Small intestine (tissue), 7 donors: ENCODE data around the gene FBXO48. TPM values are rescaled to one million over a fixed set of nuclear protein-coding genes. Genes with fewer than 3 reads are reported as not detected.
A peak's percentile ranks its signal among the peaks of the same experiment; 100 is the strongest.

Experiments used
- DNase-seq, 2 donors: peaks; one replicate each; pipeline versions ENCODE4 v3.0.0 to v3.0.0-alpha.2; 2013
- FAIRE-seq: peaks from 2 replicates; lab custom pipeline; 2012; peaks lifted over from hg19 to GRCh38; lab: Jason Lieb, UNC
- H3K27ac ChIP-seq, 3 donors: one replicate each; pipeline ENCODE4 v1.5.1; 2013; ENCODE audit warnings: low read length in 2 of 3, mild to moderate bottlenecking in 2 of 3, control low read depth in 1 of 3, inconsistent platforms in 1 of 3, low read depth in 1 of 3, moderate library complexity in 1 of 3
- H3K27me3 ChIP-seq, 3 donors: one replicate each; pipeline ENCODE4 v1.6.1; 2013; ENCODE audit warnings: low read length in 3 of 3, inconsistent platforms in 1 of 3; ENCODE audit not compliant: control insufficient read depth in 3 of 3, insufficient read depth in 3 of 3
- H3K36me3 ChIP-seq, 3 donors: one replicate each; pipeline ENCODE4 v1.6.1; 2013; ENCODE audit warnings: low read length in 3 of 3, inconsistent platforms in 1 of 3, low read depth in 1 of 3, mild to moderate bottlenecking in 1 of 3, moderate library complexity in 1 of 3; ENCODE audit not compliant: control insufficient read depth in 3 of 3, insufficient read depth in 2 of 3
- H3K4me1 ChIP-seq, 3 donors: one replicate each; pipeline ENCODE4 v1.6.1; 2013; ENCODE audit warnings: low read length in 2 of 3, inconsistent platforms in 1 of 3, low read depth in 1 of 3, mild to moderate bottlenecking in 1 of 3, moderate library complexity in 1 of 3; ENCODE audit not compliant: control insufficient read depth in 3 of 3, insufficient read depth in 2 of 3
- H3K4me3 ChIP-seq, 3 donors: one replicate each; pipeline ENCODE4 v1.5.1; 2013; ENCODE audit warnings: low read length in 3 of 3, control low read depth in 1 of 3, inconsistent platforms in 1 of 3, low read depth in 1 of 3, mild to moderate bottlenecking in 1 of 3, moderate library complexity in 1 of 3
- H3K9me3 ChIP-seq, 2 donors: one replicate each; pipeline ENCODE4 v1.6.1; 2013; ENCODE audit warnings: low read depth in 1 of 2, low read length in 1 of 2; ENCODE audit not compliant: control insufficient read depth in 2 of 2, insufficient read depth in 1 of 2
- WGBS, 3 donors: extraction: QIAGEN DNeasy Blood & Tissue Kit; methylation state at CpG; one replicate each; pipeline ENCODE4 v1.1.7; 2013; 5-methylcytosine and 5-hydroxymethylcytosine counted together
- polyA plus RNA-seq, 4 donors: library from polyadenylated mRNA; stranded (reverse) in 3 of 4; unstranded in 1 of 4; fragments of 200-250 nt in 3 of 4; fragments of 120-200 nt in 1 of 4; gene quantifications; one replicate each; pipeline versions ENCODE4 v1.2.1 to v1.2.3, GENCODE V29; 2013
- donor health status: healthy with polysubstance abuse.
- donor health status: control.
- donor health status: control.
- donor health status: Bipolar disorder and iron deficiency.
- donor health status: healthy.

Gene FBXO48
- polyA plus RNA-seq, 4 donors = 0.78 to 2.6 (median 1.7) TPM

- Histone ChIP-seq H3K27ac (peak overlapping the region; percentile 43 to 73 (median 73)), H3K27me3 (no peaks in the 10 kb centered on the region), H3K9me3 (no peaks in the 10 kb centered on the region), H3K4me1 (peaks cover 0 to 4% (median 2%) of the 10 kb centered on the region in 3 donors), H3K36me3 (no peaks in the 10 kb centered on the region), H3K4me3 (peak overlapping the region; percentile 46 to 74 (median 71))
- DNase-seq (peak; percentile 27 to 42), FAIRE-seq (no peak)
- WGBS, 3 donors = 4 to 6% (median 4%) methylated on average over 11 of the region's 11 CpGs
These were observed 725 bp downstream of the FBXO48 start for GRCh38 chr2:68466361-68466777.

DNA sequence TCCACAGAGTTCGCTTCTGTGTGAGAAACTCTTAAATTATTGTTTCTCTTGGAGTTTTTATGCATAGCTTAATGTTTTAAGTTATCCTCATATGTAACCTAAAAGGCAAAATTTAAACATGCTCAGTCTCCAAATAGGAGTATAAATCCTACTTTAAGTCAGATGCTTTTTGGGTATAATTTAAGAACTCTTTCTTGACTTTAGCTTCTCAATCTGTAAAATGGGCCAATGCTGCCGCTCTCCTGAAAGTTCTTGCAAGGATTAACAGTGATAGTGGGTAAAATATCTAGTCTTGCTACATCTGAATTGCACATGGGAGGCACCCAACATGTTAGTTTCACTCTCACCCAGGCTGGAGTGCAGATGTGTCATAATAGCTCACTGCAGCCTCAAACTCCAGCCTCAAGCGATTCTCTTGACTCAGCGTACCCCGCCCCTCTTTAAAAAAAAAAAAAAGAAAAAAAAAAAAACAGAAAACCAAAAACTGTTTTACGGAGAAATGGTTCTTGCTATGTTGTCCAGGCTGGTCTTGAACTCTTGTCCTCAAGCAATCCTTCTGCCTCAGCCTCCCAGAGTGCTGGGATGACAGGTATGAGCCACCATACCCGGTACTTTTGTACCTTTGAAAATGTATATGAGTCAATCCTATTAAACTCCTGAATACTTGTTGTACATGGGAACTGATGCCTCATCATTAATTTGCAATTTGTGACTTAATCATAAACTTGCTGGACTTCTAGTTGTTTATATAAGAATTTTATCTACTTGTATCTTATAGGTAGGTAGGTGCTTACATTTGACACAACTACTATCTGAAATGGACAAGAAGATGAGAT lies 1.8 kb downstream of the FBXO48 start:
- no peaks in the 10 kb centered on the region for H3K9me3 ChIP-seq
- H3K4me3 ChIP-seq = no peak overlapping the region
- DNase-seq = no peak
- no peaks in the 10 kb centered on the region for H3K36me3 ChIP-seq
- peaks cover 0 to 4% (median 2%) of the 10 kb centered on the region in 3 donors for H3K4me1 ChIP-seq
- FAIRE-seq = no peak
- 76 to 86% (median 80%) methylated on average over 7 of the region's 7 CpGs for WGBS, 3 donors
- no peaks in the 10 kb centered on the region for H3K27me3 ChIP-seq
- H3K27ac ChIP-seq = no peak overlapping the region

GRCh38 chr2:68464651-68465050 lies 2.4 kb downstream of the FBXO48 start:
- Histone ChIP-seq H3K4me3 (no peak overlapping the region), H3K4me1 (peaks cover 0 to 4% (median 2%) of the 10 kb centered on the region in 3 donors), H3K27me3 (no peaks in the 10 kb centered on the region), H3K27ac (no peak overlapping the region), H3K36me3 (no peaks in the 10 kb centered on the region), H3K9me3 (no peaks in the 10 kb centered on the region)
- WGBS, 3 donors = 85 to 93% (median 90%) methylated on average over 5 of the region's 5 CpGs
- FAIRE-seq = no peak
- no peak for DNase-seq

DNA sequence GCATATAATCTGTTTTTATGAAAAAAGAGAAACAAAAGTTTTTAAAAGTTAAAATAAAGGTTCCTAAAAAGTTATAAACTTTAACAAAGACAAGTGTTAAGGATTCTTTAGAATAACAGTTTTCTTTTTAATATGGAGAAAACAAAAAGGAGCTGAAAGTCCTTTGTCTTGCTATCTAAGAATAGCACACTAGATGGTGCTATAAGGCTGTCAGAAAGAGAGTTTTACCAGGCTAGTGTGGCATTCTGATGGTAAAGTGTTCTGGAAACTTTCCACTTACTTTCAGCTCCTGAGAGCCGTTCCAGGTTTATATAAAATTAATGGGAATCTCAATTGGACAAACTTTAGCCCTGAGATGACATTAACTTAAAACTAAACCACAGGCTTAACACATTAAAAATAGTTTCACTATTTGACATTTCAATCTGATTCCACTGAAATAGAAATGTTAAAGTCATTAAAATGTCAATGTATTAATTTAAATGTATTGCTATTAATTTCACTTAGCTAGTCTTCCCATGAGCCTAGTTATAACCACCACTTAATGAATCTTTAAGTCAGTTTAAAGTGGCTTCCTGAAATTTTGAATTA lies 3.7 kb downstream of the FBXO48 start:
- Histone ChIP-seq H3K27me3 (no peaks in the 10 kb centered on the region), H3K4me1 (peaks cover 0 to 8% (median 2%) of the 10 kb centered on the region in 3 donors), H3K36me3 (no peaks in the 10 kb centered on the region), H3K9me3 (no peaks in the 10 kb centered on the region), H3K4me3 (no peak overlapping the region), H3K27ac (no peak overlapping the region)
- FAIRE-seq (peak; percentile 95), DNase-seq (peak; percentile 68 to 69)
- WGBS, 3 donors = 0% methylated on average over 1 of the region's 1 CpG

GRCh38 chr2:68458981-68459380 lies 8.1 kb downstream of the FBXO48 start:
- no peaks in the 10 kb centered on the region for H3K36me3 ChIP-seq
- H3K9me3 ChIP-seq = no peaks in the 10 kb centered on the region
- DNase-seq (peak; percentile 57 to 81), FAIRE-seq (peak; percentile 67)
- H3K27me3 ChIP-seq = no peaks in the 10 kb centered on the region
- H3K4me3 ChIP-seq = no peak overlapping the region
- 7 to 41% (median 27%) methylated on average over 1 of the region's 1 CpG for WGBS, 3 donors
- H3K27ac ChIP-seq = no peak overlapping the region
- H3K4me1 ChIP-seq = peaks cover 0 to 4% (median 0%) of the 10 kb centered on the region in 3 donors

DNA sequence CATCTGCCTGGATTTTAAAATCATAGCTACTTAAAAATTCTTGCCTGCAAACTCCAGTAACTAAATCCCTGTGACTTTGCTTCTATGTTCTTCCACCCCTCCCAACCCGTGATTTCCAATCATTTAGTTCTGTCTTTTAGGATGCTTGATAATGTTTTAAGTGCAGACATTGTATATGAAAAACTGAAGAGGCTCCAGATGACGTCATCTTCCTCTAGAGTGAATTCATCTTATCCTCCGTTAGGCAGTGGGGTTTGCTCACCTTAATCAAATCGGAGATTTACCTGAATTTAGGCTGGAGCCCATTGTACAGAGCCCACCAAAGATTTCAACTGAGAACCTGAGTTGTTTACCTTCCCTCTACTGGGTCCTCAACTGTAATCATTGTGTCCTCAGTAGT lies 10.9 kb downstream of the FBXO48 start:
- no peak for FAIRE-seq
- peaks cover 0 to 4% (median 0%) of the 10 kb centered on the region in 3 donors for H3K4me1 ChIP-seq
- no peak overlapping the region for H3K4me3 ChIP-seq
- no peak for DNase-seq
- H3K9me3 ChIP-seq = no peaks in the 10 kb centered on the region
- H3K27me3 ChIP-seq = no peaks in the 10 kb centered on the region
- H3K27ac ChIP-seq = no peak overlapping the region
- WGBS, 3 donors = 89 to 92% (median 90%) methylated on average over 4 of the region's 4 CpGs
- H3K36me3 ChIP-seq = no peaks in the 10 kb centered on the region

GRCh38 chr2:68454719-68455118 lies 12.4 kb downstream of the FBXO48 start:
- DNase-seq = no peak
- Histone ChIP-seq H3K9me3 (no peaks in the 10 kb centered on the region), H3K4me1 (peaks cover 0 to 4% (median 0%) of the 10 kb centered on the region in 3 donors), H3K27me3 (no peaks in the 10 kb centered on the region), H3K27ac (no peak overlapping the region), H3K4me3 (no peak overlapping the region), H3K36me3 (no peaks in the 10 kb centered on the region)
- 84 to 91% (median 85%) methylated on average over 3 of the region's 3 CpGs for WGBS, 3 donors
- FAIRE-seq = no peak

DNA sequence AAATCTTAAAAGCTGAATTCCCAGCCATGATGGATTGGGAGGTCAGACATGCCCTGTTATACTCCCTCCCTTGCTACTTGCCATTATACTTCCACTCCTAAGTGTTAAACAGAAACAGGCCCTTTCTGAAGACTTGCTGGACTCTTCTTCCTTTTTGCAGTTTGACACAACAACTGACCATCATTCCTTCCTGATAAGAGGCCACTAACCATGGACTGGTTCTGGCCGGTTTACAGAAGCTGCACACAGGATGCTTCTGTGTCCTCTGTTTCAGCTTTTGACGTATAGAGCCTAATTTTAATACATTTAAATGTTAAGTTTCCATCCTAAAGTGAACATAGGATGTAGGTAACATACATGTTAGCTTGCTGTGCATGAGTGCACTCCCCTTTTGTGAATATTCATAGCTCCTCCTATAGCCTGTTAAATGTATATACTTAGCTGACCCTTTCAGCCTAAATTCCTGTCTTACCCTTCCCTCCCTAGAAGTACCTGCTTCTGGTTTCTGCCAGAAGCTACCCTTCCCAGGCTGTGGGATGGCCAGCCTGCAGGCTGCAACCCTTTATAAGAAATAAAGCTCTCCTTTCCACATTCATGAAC lies 13.2 kb downstream of the FBXO48 start:
- H3K36me3 ChIP-seq = no peaks in the 10 kb centered on the region
- FAIRE-seq = no peak
- no peaks in the 10 kb centered on the region for H3K9me3 ChIP-seq
- H3K4me1 ChIP-seq = peaks cover 0 to 4% (median 0%) of the 10 kb centered on the region in 3 donors
- H3K27me3 ChIP-seq = no peaks in the 10 kb centered on the region
- no peak overlapping the region for H3K27ac ChIP-seq
- WGBS, 3 donors = 65 to 75% (median 74%) methylated on average over 2 of the region's 2 CpGs
- H3K4me3 ChIP-seq = no peak overlapping the region
- no peak for DNase-seq
